GM21390 (cell line): Measurements from ENCODE around the gene C12orf75.
"Not testable (repeated sequence)": the region's sequence is repeated elsewhere in the genome, so short reads cannot be mapped to it uniquely, and the experiment has no call there.

Experiments
- ATAC-seq: cut with Tn5 transposase; IDR thresholded peaks from one replicate; pipeline ENCODE4 v1.9.1; 2021; ENCODE audit not compliant: unreplicated experiment

The C12orf75 gene

DNA sequence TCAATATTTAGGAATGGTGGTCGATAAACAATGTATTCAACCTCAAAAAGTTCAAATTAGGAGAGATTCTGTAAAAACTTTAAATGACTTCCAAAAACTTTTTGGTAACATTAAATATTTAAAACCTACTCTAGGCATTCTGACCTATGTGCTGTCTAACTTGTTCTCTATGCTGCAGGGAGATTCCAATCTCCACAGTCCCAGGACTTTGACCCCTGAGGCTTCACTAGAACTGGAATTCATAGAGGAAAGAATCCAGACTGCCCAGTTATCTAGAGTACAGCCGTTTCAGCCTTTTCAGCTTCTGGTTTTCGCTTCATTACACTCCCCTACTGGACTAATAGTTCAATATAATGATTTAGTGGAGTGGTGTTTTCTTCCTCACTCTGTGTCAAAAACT lies 21.1 kb upstream of the C12orf75 start:
- ATAC-seq: not testable (repeated sequence)

DNA sequence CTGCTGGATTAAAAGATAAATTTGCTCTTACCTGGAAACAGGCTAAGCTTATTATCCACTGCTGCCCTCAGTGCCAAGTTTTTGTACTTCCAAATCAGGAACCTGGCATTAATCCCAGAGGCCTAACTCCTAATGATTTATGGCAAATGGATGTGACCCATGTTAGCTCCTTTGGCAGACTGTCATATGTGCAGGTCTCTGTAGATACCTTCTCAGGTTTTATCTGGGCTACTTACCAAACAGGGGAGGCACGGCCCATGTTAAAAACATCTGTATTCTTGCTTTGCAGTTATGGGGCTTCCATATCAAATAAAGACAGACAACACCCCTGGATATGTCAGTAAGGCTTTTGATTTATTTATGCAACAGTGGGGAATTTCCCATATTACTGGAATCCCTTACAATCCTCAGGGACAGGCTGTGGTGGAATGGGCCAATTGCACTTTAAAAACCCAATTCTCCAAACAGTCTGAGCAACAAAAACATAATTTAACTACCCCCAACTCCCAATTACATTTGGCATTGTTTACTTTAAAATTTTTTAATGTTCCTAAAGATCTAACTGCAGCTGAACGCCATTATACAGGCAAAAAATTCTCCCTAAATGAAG lies 19.9 kb upstream of the C12orf75 start:
- ATAC-seq: not testable (repeated sequence)

DNA sequence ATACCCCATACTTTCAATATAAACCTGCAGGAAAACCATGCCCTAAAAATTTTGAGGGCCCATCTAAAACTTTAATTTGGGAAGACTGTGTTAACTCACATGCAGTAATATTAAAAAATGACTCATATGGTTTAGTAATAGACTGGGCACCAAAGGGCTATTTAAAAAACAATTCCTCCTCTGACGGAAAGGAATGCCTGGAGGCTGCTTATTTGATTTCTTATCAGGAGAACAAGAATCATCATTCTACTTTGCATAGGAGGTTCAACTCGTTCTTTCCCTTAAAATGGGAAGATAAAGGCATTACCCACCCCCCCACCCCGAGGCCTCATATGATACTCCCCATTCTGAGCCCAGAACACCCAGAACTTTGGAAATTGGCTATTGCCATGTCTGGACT lies 18.6 kb upstream of the C12orf75 start:
- ATAC-seq: not testable (repeated sequence)

DNA sequence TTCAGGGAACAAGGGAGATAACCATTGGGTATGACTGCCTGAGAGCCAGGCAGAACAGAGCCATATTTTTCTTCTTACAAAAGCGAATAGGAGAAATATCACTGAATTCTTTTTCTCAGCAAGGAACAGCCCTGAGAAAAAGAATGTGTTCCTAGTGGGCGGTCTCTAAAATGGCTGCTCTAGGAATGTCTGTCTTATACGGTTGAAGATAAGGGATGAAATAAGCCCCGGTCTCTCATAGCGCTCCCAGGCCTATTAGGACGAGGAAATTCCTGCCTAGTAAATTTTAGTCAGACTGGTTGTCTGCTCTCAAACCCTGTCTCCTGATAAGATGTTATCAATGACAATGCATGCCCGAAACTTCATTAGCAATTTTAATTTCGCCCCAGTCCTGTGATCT lies 16.7 kb upstream of the C12orf75 start:
- not testable (repeated sequence) for ATAC-seq

DNA sequence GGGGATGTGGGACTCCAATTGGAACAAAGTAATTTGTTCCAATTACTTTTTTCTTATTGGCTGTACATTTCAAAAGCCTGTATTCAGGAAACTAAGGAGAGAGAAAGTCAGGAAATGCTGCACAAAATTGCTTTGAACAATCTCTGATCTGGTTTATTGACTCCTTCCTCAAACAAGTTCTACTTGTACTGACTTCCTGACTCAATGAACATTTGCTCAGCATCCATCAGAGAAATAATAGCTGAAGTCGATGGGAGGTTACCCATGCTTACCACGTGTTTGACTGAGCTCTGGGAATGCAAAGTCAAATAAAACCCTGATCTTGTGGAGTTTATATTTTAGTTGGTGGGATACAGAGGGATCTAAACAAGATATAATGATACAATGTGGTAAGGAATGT lies 15.4 kb upstream of the C12orf75 start:
- ATAC-seq: no peak

DNA sequence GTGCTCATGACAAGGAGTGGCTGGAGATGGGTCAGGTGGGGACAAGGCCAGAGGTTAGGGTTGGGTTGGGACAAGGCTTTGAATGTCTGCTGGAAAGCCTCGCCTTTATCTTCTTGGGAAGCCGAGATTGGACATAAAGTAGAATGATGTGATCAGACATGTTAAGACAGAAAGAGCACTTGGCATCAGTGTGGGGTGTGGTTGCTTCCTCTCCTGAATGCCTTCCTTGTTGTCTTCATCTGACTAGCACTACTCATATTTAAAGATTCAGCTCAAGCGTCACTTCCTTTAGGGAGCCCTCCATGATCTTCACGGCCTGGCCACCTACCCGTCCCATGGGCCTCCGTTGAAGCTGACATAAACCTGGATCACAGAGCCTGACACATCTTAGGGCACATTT lies 14.8 kb upstream of the C12orf75 start:
- ATAC-seq: no peak

DNA sequence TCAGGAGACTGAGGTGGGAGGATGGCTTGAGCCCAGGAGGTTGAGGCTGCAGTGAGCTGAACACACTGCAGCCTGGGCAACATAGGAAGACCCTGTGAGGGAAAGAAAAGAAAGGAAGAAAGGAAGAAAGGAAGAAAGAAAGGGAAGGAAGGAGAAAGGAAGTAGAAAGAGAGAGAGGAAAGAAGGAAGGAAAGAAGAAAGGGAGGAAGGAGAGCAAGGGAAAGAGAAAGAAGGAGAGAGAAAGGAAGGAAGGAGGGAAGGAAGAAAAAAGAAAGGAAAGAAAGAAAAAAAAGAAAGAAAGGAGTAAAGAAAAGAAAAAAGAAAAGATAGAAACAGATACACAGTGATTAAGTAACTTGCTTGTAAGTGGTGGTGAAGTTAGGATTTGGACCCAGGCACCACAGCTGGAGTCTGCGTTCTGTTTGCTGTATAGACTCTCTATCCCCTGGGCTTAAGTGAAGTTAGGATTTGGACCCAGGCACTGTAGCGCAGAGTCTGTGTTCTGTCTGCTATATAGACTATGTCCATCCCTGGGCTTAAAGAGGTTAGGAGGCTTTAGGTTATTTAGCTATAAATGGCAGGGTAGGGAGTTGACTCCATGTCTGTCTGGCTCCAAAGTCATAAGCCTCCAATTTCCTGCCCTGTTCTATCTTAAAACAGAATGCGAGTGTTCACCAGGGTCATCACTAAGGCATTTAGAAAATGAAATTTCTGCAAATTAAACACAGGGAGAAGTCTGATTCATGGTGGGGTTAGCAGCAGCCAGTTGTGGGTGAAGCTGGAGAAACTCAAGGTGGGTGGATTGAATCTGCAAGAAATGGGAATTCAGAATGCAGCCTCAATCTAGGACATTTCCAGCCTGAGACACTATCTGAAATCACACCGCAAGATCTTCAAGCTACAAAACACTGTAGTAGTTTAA lies 13.3 kb upstream of the C12orf75 start:
- ATAC-seq: no peak

DNA sequence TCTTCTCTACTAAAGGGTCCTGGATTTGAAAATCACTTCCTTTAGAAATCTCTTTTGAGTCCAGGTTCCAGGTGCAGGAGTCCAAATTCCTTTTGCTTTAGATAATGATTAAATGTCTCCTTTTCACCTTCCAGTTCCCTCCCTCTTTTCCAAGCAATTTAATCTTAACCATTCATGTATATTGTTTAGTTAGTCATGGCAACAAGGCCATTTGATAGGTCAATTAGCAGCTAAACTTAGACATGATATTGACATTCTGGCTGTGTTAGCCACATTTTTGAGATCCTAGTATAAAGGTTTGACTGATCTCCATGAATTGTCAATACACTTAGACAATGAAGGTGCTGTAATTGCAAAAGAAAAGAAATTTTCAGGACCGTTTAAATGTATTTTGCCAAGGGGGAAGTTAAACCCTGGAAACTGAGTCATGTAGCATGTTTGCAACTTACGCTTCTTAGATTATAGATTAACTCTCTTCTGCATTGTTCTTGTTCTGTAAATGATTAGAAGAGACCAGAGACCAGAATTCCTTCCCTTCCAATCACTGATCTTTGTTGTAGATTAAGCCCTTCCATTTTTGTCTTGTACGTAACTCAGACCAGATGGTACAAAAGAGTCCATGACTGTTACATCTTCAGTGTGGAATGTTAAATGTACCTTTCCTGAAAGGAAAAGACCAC lies 12.4 kb upstream of the C12orf75 start:
- no peak for ATAC-seq

DNA sequence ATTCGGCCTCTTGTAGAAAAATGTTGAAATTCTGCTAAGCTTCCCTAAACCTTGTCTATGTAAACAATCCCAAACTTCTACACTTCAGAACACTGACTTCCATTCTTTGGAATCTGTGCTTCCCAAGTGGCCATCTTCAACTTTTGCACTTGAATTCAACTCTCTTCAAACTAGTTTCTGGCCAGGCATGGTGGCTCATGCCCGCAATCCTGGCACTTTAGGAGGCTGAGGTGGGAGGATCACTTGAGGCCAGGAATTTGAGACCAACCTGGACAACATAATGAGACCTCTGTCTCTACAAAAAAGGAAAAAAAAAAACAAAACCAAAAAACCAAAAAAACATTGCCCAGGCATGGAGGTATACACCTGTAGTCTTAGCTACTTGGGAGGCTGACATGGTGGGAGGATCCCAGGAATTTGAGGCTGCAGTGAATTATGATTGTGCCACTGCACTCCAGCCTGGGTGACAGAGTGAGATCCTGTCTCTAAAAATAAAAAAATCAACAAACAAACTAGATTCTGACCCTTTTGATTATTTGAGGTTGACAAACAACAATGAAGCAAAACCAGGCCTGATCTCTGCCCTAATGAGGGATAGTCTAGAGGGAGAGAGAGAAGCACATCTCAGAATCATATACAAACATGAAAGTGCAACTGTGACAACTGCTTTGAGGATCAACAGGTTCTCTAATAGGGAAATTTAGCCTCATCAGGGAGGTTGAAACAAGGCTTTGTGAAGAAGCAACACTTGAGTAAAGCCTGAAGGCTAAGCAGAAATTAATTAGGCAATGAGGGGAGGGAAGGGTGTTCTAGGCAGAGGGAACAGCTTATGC lies 11.6 kb upstream of the C12orf75 start:
- no peak for ATAC-seq

DNA sequence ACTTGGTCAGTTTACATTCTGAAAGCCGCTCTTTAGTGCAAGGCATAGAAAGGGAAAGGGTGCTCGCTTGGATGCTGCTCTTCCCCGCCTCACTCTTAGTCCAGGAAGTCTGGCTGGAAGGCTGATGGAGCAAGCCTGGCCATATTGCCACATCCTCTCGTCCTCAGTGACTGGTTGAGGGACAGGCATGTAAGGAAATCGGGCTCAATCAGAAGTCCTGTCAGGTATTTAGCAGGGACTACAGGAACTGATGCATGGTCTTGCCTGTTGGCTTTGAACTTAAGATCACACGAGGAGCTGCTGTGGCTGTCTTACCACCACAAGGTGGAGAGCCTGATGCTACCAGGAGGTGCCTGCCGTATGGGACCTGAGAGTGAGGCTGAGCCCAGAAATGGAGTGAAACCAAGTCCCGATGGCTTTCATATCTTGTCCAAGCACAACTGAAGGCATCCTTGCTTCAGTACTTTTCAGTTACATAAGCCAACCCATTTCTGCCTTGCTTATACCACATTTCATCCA lies 10.7 kb upstream of the C12orf75 start:
- ATAC-seq: no peak

DNA sequence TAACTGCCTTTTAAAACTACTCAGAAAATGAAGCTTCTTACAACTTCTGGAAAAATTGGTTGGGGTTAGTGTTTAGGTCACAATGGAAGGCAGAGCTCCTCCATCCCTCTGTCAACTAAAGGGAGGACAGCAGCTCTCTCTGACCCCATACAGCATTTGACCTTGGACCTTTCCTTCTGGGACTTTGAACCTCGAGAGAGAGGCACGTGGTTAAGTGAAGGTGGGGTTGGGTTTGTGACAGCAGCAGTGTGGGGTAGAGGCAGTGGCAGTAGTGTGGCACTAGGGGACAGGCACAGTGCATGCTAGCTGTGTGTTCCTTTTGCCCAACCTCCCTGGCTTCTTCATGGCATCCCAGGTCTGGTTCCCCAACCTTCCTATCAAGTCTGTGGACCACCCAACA lies 9.4 kb upstream of the C12orf75 start:
- ATAC-seq: no peak

DNA sequence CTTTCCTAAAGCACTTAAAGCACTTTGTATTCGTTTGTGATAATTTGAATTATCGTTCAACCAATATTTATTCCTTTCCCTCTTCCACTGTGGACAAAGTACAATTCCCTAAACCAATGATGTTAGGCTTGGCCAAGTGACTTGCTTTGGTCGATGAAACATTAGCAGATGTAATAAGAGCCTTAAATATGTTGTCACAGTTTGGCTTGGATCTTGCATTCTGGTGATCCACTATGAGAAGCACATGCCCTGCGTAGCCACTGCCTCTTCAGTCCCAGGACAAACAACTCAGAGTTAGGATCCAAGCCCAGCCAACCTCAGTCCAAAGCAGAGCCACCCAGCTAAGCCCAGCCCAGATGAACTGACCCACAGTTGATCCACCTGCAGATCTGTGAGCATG lies 8.4 kb upstream of the C12orf75 start:
- no peak for ATAC-seq

DNA sequence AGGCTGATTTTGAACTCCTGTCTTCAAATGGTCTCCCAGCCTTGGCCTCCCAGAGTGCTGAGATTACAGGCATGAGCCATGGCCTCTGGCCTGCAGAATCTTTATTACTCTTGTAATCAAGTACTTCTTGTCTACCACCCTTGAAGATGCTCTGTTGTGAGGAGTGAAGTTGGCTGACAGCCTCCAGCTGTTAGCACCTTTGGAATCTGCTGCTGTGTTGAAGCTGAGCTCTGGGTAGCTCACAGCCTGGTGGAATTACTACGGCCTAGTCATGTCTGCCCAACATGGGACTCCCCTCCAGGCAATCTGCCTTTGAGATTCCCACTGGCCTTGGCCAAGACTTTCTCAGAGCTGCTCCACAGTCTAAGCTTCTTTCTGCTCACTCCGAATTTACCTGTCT lies 5.8 kb upstream of the C12orf75 start:
- ATAC-seq: no peak

DNA sequence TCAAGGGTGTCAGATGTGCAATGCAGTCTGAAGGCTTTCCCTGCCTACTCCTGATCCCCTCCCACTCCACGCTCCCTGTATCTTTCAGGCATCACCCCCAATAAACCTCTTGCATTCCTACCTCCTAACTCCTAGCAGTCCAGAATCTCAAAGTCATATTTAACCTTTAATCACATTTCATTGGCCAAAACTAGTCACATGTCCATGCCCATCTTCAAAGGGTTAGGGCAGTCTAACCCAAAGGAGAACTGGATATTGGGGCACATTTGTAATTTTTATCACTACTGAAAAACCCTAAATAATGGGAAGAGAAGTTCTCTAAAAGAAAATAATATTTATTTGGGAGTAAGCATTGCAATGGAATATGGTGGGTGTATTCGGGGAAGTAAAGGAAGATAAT lies 5.4 kb upstream of the C12orf75 start:
- no peak for ATAC-seq

DNA sequence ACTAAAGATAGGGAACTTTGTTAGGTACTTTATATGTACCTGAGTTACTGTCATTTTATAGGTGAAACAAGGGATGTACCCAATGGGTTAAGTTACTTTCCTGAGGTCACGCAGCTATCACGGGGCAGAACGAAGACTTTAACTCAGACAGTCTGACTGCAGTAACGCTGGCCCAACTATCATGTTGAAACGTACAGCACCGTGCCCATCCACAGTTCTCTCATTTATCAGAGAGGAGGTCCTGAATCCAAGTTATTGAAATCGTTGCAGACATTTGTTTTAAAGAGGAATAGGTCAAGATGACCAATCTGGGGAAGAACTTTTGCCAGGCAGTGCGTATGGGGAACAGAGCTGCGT lies 587 bp upstream of the C12orf75 start:
- ATAC-seq: no peak

DNA sequence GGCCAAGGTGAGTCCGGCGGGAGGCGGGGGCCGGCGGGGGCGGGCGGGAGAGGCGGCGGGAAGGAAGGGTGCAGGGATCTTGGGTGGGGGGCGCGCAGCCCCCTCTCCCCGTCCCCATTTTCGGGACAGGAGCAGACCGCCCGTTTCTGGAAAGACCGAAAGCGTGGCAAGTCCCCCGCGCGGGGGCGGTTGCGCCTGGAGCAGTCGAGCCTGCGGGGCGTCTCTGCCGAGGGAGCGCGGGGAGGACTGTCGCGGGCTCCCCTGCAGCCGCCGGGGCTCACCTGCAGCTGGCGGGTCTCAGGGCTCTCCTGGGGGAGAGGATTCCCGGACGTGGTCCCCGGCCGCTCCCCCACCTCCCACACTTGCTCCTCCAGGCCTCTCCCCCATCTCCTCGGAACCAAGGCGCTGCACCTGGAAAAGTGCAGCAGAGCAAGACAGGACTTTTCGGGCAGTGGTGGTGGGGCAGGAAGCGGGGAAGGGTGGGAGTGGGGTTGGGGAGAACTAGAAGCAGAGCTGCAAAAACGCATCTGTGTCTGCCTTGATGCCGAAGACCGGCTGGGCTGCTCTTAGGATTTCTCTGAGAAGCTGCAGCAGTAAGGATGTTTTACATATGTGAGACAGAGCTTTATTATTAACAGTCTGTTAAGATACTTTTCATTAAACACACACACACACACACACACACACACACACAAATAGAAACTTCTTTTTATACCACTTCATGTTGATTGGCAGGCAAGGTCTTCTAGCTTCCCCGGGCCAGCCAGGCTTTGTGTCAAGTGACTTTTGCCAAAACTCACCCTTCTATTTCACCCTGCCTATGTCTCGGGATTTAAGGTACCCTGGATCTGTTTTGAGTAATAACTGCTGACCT lies 677 bp downstream of the C12orf75 start:
- no peak for ATAC-seq

DNA sequence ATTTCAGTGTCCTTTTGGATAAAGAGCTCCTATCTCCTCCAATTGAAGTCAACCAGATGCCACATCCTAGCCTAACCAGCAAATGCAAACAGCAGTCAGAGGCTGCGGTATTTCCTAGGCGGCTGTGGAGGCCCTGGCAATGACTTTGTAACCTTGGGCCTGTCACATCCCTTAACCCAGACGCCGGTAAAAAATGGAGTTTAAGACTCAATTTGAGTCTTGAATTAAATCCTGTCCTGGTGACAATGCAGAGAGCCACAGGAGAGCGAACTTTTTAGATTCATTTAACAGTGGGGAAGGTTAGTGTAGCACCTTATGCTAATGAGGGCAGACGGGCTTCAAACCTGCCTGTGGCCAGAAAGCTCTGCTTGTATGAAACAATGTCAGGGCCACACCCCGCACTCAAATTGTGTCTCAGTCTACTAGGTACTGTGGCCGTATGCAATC lies 1.3 kb downstream of the C12orf75 start:
- no peak for ATAC-seq

DNA sequence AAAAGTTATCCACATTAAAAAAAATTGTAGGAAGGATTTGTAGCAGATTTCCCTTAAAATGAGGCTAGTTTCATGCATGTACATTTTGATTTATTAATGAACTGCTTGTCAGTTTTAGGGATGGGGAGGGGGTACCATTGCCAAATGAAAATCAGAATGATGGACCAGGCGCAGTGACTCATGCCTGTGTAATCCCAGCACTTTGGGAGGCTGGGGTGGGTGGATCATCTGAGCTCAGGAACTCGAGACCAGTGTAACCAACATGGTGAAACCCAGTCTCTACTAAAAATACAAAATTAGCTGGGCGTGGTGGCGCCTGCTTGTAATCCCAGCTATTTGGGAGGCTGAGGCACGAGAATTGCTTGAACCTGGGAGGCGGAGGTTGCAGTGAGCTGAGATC lies 1.8 kb downstream of the C12orf75 start:
- not testable (repeated sequence) for ATAC-seq

DNA sequence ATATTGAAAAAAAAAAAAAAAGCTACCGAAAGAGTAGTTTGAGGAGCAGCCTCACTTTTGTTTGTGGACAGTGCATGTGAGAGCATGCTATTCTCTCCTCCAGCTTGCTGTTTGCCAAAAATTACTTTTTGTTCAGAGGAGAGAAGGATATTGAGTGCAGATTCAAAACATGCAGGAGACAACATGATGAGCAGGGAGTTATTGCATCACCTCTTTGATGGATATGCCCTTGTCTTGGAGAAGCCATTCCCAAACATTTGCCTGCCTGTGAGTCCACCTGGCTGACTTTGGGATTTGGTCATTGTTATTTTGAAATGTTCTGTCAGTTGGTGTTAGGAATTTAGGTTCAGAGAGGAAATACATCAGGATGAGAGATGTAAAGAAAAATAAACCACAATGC lies 2.4 kb downstream of the C12orf75 start:
- ATAC-seq: no peak

DNA sequence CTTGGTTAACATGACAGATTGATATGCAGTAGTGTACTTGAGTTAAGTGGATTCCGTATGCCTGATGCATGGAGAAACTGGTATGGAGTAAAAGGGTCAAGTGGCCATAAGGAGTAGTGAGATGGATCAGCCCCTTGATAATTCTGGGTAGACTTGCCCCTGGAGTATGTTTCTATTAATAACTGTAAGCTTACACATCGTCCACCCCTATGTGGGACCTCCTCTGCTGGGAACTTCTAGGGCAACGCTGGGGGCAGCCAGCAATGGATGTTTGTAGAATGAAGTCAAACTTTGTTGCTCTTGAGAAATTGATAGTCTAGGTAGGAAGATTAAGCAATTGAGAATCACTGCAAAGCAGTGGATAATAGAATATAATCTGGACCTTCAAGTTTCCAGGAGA lies 3.5 kb downstream of the C12orf75 start:
- no peak for ATAC-seq
